HepG2 (cell line): ENCODE measurements around the gene PLET1. TPM values are rescaled to one million over a fixed set of nuclear protein-coding genes. Genes with fewer than 3 reads are reported as not detected.

Experiments used
- ATAC-seq: fragments of 200-7000 bp; cut with Tn5 transposase; 3 replicates; pipeline ENCODE4 v1.9.1; 2020; ENCODE audit warnings: mild to moderate bottlenecking, moderate library complexity
- BruUV-seq: library from RNA; stranded (reverse); fragments of 400-500 nt; replicated peaks from 2 replicates; lab custom pipeline; 2021; lab: Mats Ljungman, UMichigan
- CTCF ChIA-PET: fragments of 300-600 bp; formaldehyde crosslinking; extraction: SDS; loops from one replicate; lab custom pipeline; 2021; ENCODE audit warnings: low total read pairs, inconsistent platforms, low intra/inter-chr PET ratio; lab: Yijun Ruan, JAX
- POLR2A ChIA-PET: fragments of 350-600 bp; sonication (Branson Sonifier 250); formaldehyde crosslinking; loops from one replicate; lab custom pipeline; 2020; ENCODE audit warnings: antibody characterized with exemption, inconsistent platforms; lab: Yijun Ruan, JAX
- DNase-seq: peaks from one replicate; pipeline ENCODE4 v3.0.0-alpha.2; 2015; ENCODE audit warnings: low spot score
- FAIRE-seq: peaks from 3 replicates; lab custom pipeline; 2011; peaks lifted over from hg19 to GRCh38; lab: Jason Lieb, UNC
- H2AFZ ChIP-seq: one replicate; pipeline ENCODE4 v1.6.1; 2011; ENCODE audit warnings: low read length, inconsistent platforms
- H3K27ac ChIP-seq: fragments of 300-600 bp; 3 replicates; pipeline ENCODE4 v1.8.0; 2011; ENCODE audit warnings: mixed run types, mild to moderate bottlenecking, mixed read lengths, low read length, inconsistent platforms; ENCODE audit not compliant: insufficient read depth; ENCODE audit errors: extremely low read length
- H3K27me3 ChIP-seq, 2 experiments: fragments of 200-600 bp in 1 of 2; 2 replicates in 1 of 2; 3 replicates in 1 of 2; pipeline versions ENCODE4 v1.6.0 to v1.8.0; 2011; ENCODE audit warnings: low read length in 2 of 2, mild to moderate bottlenecking in 2 of 2, moderate library complexity in 2 of 2, inconsistent platforms in 1 of 2; ENCODE audit not compliant: insufficient read depth in 2 of 2, control insufficient read depth in 1 of 2
- H3K36me3 ChIP-seq, 2 experiments: fragments of 200-600 bp in 1 of 2; replicated peaks in 1 of 2; 2 replicates in 1 of 2; 3 replicates in 1 of 2; pipeline versions ENCODE4 v1.5.1 to v1.8.0; 2011; ENCODE audit warnings: low read length in 2 of 2, inconsistent platforms in 1 of 2; ENCODE audit not compliant: insufficient read depth in 2 of 2, control insufficient read depth in 1 of 2
- H3K4me1 ChIP-seq: 2 replicates; pipeline ENCODE4 v1.5.1; 2012; ENCODE audit warnings: low read length, inconsistent platforms; ENCODE audit not compliant: insufficient read depth
- H3K4me2 ChIP-seq: 2 replicates; pipeline ENCODE4 v1.6.0; 2011; ENCODE audit warnings: low read depth, low read length, inconsistent platforms
- H3K4me3 ChIP-seq, 3 experiments: fragments of 200-600 bp in 1 of 3; sonication (generic), shearing (Covaris generic) in 1 of 3; replicated peaks in 1 of 3; 2 replicates each; pipeline ENCODE4 v1.5.1; 2011 to 2016; ENCODE audit warnings: low read length in 3 of 3, inconsistent platforms in 2 of 3, low read depth in 2 of 3, mild to moderate bottlenecking in 2 of 3, control low read depth in 1 of 3, mixed read lengths in 1 of 3; ENCODE audit not compliant: insufficient read depth in 1 of 3
- H3K79me2 ChIP-seq: one replicate; pipeline ENCODE4 v1.6.1; 2011; ENCODE audit warnings: low read length, inconsistent platforms; ENCODE audit not compliant: insufficient read depth
- H3K9ac ChIP-seq: 2 replicates; pipeline ENCODE4 v1.6.0; 2011; ENCODE audit warnings: mild to moderate bottlenecking, low read depth, low read length, inconsistent platforms; ENCODE audit not compliant: insufficient read depth
- H3K9me3 ChIP-seq: 2 replicates; pipeline ENCODE4 v1.5.1; 2012; ENCODE audit warnings: mild to moderate bottlenecking, low read length
- H4K20me1 ChIP-seq: 2 replicates; pipeline ENCODE4 v1.6.0; 2011; ENCODE audit warnings: inconsistent platforms, mild to moderate bottlenecking, low read length, moderate library complexity; ENCODE audit not compliant: insufficient read depth
- ARID3A ChIP-seq: IDR thresholded peaks from 2 replicates; pipeline ENCODE4 v1.6.1; 2012; ENCODE audit warnings: low read depth, low read length, improper control_type of control experiment
- ARNTL ChIP-seq: sonication (generic); formaldehyde crosslinking; IDR thresholded peaks from 2 replicates; pipeline ENCODE4 v1.4.0; 2020; ENCODE audit warnings: mild to moderate bottlenecking, missing genetic modification reagents
- MTA1 ChIP-seq: sonication (generic); formaldehyde crosslinking; IDR thresholded peaks from 2 replicates; pipeline ENCODE4 v1.4.0; 2020; ENCODE audit warnings: missing genetic modification reagents, mild to moderate bottlenecking, borderline replicate concordance
- REPIN1 ChIP-seq: sonication (generic); formaldehyde crosslinking; IDR thresholded peaks from 2 replicates; pipeline ENCODE4 v1.8.0; 2022; ENCODE audit warnings: missing genetic modification reagents, low read depth, mild to moderate bottlenecking, borderline replicate concordance
- SP2 ChIP-seq: sonication (generic); formaldehyde crosslinking; IDR thresholded peaks from 2 replicates; pipeline ENCODE4 v1.5.1; 2020; ENCODE audit warnings: mild to moderate bottlenecking, missing genetic modification reagents
- SSRP1 ChIP-seq: IDR thresholded peaks from 2 replicates; pipeline ENCODE4 v1.6.1; 2016; ENCODE audit warnings: control low read depth
- TERF1 ChIP-seq: sonication (generic); formaldehyde crosslinking; IDR thresholded peaks from 2 replicates; pipeline ENCODE4 v1.8.0; 2022; ENCODE audit warnings: mild to moderate bottlenecking, missing genetic modification reagents, moderate library complexity
- ZNF138 ChIP-seq: sonication (generic); formaldehyde crosslinking; IDR thresholded peaks from 2 replicates; pipeline ENCODE4 v1.5.0; 2020; ENCODE audit warnings: mild to moderate bottlenecking, low read depth, missing genetic modification reagents
- ZNF354B ChIP-seq: sonication (generic); formaldehyde crosslinking; IDR thresholded peaks from 2 replicates; pipeline ENCODE4 v1.8.0; 2022; ENCODE audit warnings: mild to moderate bottlenecking, missing genetic modification reagents
- ZNF543 ChIP-seq: sonication (generic); formaldehyde crosslinking; IDR thresholded peaks from 2 replicates; pipeline ENCODE4 v1.4.0; 2020; ENCODE audit warnings: mild to moderate bottlenecking, missing genetic modification reagents
- ZNF567 ChIP-seq: sonication (generic); formaldehyde crosslinking; IDR thresholded peaks from 2 replicates; pipeline ENCODE4 v1.8.1; 2023; ENCODE audit warnings: mild to moderate bottlenecking, missing genetic modification reagents, borderline replicate concordance
- WGBS: methylation state at CpG from one replicate; pipeline ENCODE4 v1.1.6; 2017; ENCODE audit warnings: low lambda C conversion rate; 5-methylcytosine and 5-hydroxymethylcytosine counted together
- in situ Hi-C: cut with HindIII; loops from 2 replicates; pipeline ENCODE4 v1.10.0; 2017; ENCODE audit warnings: low pct_unique_long_range_greater_than_20kb; ENCODE audit not compliant: extremely low pct_ligation_motif_present
- intact Hi-C: fragments of 100-400 bp; cut with micrococcal nuclease; formaldehyde crosslinking; loops from one replicate; pipeline ENCODE4 v1.10.0; 2022; ENCODE audit not compliant: unreplicated experiment
- polyA plus RNA-seq, 8 experiments: library from polyadenylated mRNA; depleted of rRNA in 3 of 8; stranded (reverse) in 7 of 8; unstranded in 1 of 8; fragments of >200 nt; fragmentation: Illumina TruSeq in 4 of 8; extraction: Trizol in 4 of 8; gene quantifications; 2 replicates each; pipeline versions ENCODE4 v1.2.1 to v1.2.3, GENCODE V29; 2011 to 2016; ENCODE audit warnings: low read depth in 4 of 8, missing spikeins in 1 of 8, mixed read lengths in 1 of 8; ENCODE audit not compliant: insufficient read depth in 1 of 8
- total RNA-seq, 5 experiments: library from RNA; depleted of rRNA; stranded (reverse); fragments of >200 nt; fragmentation: Illumina TruSeq; extraction: Trizol; gene quantifications; 2 replicates each; pipeline ENCODE4 v1.2.3, GENCODE V29; 2016; ENCODE audit warnings: low read depth in 1 of 5
- TF ChIP-seq, protein P1 (sequence below): sonication (generic); formaldehyde crosslinking; IDR thresholded peaks from 2 replicates; pipeline ENCODE4 v1.5.0; 2020; ENCODE audit warnings: missing genetic modification reagents
- TF ChIP-seq, protein P2 (sequence below): sonication (generic); formaldehyde crosslinking; IDR thresholded peaks from 2 replicates; pipeline ENCODE4 v1.5.0; 2020; ENCODE audit warnings: missing genetic modification reagents
- TF ChIP-seq, protein P3 (sequence below): sonication (generic); formaldehyde crosslinking; IDR thresholded peaks from 2 replicates; pipeline ENCODE4 v1.5.0; 2020; ENCODE audit warnings: mild to moderate bottlenecking, missing genetic modification reagents

Gene PLET1
- total and polyA plus RNA-seq, 2 of the 13 experiments (the other 11 are each of a cell fraction or from before 2014, with no cell fraction given), result not detected

GRCh38 chr11:112304914-112305313, 44.3 kb upstream of the PLET1 start (continued):
- TF ChIP-seq ARNTL (no peak), ZNF138 (CRISPR knock-in tag) (no peak), ZNF543 (no peak), ZNF567 (CRISPR knock-in tag) (no peak)

- no peaks in the 10 kb centered on the region for H3K27me3 ChIP-seq
- H3K4me2 ChIP-seq, result no peak overlapping the region
- CTCF ChIA-PET, result no interaction called here
- H3K4me1 ChIP-seq, result peaks cover 10% of the 10 kb centered on the region
- H3K36me3 ChIP-seq, result no peaks in the 10 kb centered on the region
- H3K9ac ChIP-seq, result no peak overlapping the region
- no peaks in the 10 kb centered on the region for H4K20me1 ChIP-seq
- 58% methylated on average over 1 of the region's 1 CpG for WGBS
- POLR2A ChIA-PET, result no interaction called here
- DNase-seq, result no peak
- H3K4me3 ChIP-seq, result no peak overlapping the region
- no peak overlapping the region for H3K27ac ChIP-seq
- TF ChIP-seq, protein P1, sequence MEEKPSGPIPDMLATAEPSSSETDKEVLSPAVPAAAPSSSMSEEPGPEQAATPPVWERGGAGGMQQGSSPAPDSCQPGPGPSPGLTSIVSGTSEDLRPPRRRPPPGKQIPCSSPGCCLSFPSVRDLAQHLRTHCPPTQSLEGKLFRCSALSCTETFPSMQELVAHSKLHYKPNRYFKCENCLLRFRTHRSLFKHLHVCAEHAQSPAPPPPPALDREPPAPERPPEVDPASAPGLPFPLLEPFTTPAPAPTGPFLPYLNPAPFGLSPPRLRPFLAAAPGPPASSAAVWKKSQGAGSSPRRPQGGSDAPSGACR (CRISPR knock-in tag), result no peak
- TF ChIP-seq ARID3A, result no peak
- TF ChIP-seq, protein P2, sequence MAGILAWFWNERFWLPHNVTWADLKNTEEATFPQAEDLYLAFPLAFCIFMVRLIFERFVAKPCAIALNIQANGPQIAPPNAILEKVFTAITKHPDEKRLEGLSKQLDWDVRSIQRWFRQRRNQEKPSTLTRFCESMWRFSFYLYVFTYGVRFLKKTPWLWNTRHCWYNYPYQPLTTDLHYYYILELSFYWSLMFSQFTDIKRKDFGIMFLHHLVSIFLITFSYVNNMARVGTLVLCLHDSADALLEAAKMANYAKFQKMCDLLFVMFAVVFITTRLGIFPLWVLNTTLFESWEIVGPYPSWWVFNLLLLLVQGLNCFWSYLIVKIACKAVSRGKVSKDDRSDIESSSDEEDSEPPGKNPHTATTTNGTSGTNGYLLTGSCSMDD, result no peak
- TF ChIP-seq SP2 (CRISPR knock-in tag), result no peak
- no peak for TF ChIP-seq ZNF354B (CRISPR knock-in tag)
- TF ChIP-seq, protein P3, sequence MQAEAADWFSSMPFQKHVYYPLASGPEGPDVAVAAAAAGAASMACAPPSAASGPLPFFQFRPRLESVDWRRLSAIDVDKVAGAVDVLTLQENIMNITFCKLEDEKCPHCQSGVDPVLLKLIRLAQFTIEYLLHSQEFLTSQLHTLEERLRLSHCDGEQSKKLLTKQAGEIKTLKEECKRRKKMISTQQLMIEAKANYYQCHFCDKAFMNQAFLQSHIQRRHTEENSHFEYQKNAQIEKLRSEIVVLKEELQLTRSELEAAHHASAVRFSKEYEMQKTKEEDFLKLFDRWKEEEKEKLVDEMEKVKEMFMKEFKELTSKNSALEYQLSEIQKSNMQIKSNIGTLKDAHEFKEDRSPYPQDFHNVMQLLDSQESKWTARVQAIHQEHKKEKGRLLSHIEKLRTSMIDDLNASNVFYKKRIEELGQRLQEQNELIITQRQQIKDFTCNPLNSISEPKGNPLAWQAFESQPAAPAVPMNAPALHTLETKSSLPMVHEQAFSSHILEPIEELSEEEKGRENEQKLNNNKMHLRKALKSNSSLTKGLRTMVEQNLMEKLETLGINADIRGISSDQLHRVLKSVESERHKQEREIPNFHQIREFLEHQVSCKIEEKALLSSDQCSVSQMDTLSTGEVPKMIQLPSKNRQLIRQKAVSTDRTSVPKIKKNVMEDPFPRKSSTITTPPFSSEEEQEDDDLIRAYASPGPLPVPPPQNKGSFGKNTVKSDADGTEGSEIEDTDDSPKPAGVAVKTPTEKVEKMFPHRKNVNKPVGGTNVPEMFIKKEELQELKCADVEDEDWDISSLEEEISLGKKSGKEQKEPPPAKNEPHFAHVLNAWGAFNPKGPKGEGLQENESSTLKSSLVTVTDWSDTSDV (CRISPR knock-in tag), result no peak
- no peak for TF ChIP-seq TERF1 (CRISPR knock-in tag)
- TF ChIP-seq MTA1 (CRISPR knock-in tag), result no peak
- no peak for TF ChIP-seq SSRP1
- TF ChIP-seq REPIN1 (CRISPR knock-in tag), result no peak
- TF ChIP-seq, all 625 proteins: peak for 0
- in situ Hi-C loops, result no loop called here
- FAIRE-seq, result no peak
- Histone ChIP-seq H3K9me3 (no peaks in the 10 kb centered on the region), H3K79me2 (no peaks in the 10 kb centered on the region), H2AFZ (no peak overlapping the region)
- intact Hi-C loops, result no loop called here
- no TSS peak for BruUV-seq
- no peak for ATAC-seq
Observed at GRCh38 chr11:112303616-112304015, 43.0 kb upstream of the PLET1 start.
